Measurements from ENCODE around the gene JPH3. TPM values are rescaled to one million over a fixed set of nuclear protein-coding genes. Genes with fewer than 3 reads are reported as not detected.

Gene JPH3
- total RNA-seq, 2 donors from 2014 or later, result 37.0 to 39.1 TPM

DNA sequence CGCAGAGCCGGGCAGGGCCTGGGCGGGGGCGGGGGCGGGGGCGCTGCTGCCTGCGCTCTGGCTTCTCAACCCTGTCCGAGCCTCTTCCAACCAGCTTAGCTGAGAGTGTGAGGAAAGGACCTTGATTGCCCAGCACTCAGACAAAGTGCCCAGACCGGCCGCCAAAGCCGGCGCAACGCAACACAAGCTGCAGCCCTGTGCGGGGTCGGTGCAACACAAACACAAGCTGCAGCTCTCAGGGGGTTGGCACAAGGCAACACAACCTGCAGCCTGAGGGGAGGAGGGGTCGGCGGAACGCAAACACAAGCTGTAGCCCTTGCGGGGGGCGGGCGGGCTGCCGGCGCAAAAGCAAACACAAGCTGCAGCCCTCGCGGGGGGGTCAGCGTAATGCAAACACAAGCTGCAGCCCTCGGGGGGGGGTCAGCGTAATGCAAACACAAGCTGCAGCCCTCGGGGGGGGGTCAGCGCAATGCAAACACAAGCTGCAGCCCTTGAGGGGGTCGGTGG, 103.5 kb downstream of the JPH3 start:
- Histone ChIP-seq H3K4me1 (ENCODE audit: control insufficient read depth, insufficient read depth, low read length) (peaks cover 9% of the 10 kb centered on the region), H3K27me3 (ENCODE audit: control insufficient read depth, insufficient read depth, low read length, poor library complexity, severe bottlenecking) (no peaks in the 10 kb centered on the region), H3K4me3 (ENCODE audit: low read length) (no peak overlapping the region), H3K9me3 (ENCODE audit: control insufficient read depth, low read length) (no peaks in the 10 kb centered on the region), H3K27ac (ENCODE audit: low read depth, low read length) (peak overlapping the region; percentile 89), H3K36me3 (ENCODE audit: control insufficient read depth, insufficient read depth, low read length) (peaks cover 22% of the 10 kb centered on the region), H3K9ac (ENCODE audit: extremely low read depth, low read length, poor library complexity, severe bottlenecking) (no peak overlapping the region)
- DNase-seq, result no peak
- H3K36me3 Mint-ChIP-seq (ENCODE audit: low read depth), result peaks cover 52% of the 10 kb centered on the region
- H3K4me1 Mint-ChIP-seq, result peaks cover 14% of the 10 kb centered on the region
- peak overlapping the region; percentile 11 for H3K4me3 Mint-ChIP-seq
- peak overlapping the region; percentile 77 for H3K27ac Mint-ChIP-seq
- WGBS, 2 experiments (ENCODE audit: insufficient coverage in 1 of 2, insufficient read length in 1 of 2), result 80 to 82% methylated on average over 12 to 29 of the region's 31 CpGs
- TF ChIP-seq, protein P1, sequence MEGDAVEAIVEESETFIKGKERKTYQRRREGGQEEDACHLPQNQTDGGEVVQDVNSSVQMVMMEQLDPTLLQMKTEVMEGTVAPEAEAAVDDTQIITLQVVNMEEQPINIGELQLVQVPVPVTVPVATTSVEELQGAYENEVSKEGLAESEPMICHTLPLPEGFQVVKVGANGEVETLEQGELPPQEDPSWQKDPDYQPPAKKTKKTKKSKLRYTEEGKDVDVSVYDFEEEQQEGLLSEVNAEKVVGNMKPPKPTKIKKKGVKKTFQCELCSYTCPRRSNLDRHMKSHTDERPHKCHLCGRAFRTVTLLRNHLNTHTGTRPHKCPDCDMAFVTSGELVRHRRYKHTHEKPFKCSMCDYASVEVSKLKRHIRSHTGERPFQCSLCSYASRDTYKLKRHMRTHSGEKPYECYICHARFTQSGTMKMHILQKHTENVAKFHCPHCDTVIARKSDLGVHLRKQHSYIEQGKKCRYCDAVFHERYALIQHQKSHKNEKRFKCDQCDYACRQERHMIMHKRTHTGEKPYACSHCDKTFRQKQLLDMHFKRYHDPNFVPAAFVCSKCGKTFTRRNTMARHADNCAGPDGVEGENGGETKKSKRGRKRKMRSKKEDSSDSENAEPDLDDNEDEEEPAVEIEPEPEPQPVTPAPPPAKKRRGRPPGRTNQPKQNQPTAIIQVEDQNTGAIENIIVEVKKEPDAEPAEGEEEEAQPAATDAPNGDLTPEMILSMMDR (conservative IDR thresholded peaks at IDR 0.05), result no peak
- H3K27me3 Mint-ChIP-seq (ENCODE audit: insufficient read depth), result no peaks in the 10 kb centered on the region
- H3K9me3 Mint-ChIP-seq, result no peaks in the 10 kb centered on the region

- Histone ChIP-seq H3K4me1 (ENCODE audit: control insufficient read depth, insufficient read depth, low read length) (peaks cover 9% of the 10 kb centered on the region), H3K36me3 (ENCODE audit: control insufficient read depth, insufficient read depth, low read length) (peaks cover 28% of the 10 kb centered on the region), H3K4me3 (ENCODE audit: low read length) (no peak overlapping the region), H3K9ac (ENCODE audit: extremely low read depth, low read length, poor library complexity, severe bottlenecking) (no peak overlapping the region), H3K27me3 (ENCODE audit: control insufficient read depth, insufficient read depth, low read length, poor library complexity, severe bottlenecking) (no peaks in the 10 kb centered on the region), H3K9me3 (ENCODE audit: control insufficient read depth, low read length) (no peaks in the 10 kb centered on the region), H3K27ac (ENCODE audit: low read depth, low read length) (peak overlapping the region; percentile 89)
- 74 to 90% methylated on average over 13 to 28 of the region's 28 CpGs for WGBS, 2 experiments (ENCODE audit: insufficient coverage in 1 of 2, insufficient read length in 1 of 2)
- TF ChIP-seq, protein P1 (conservative IDR thresholded peaks at IDR 0.05), result no peak
- no peaks in the 10 kb centered on the region for H3K27me3 Mint-ChIP-seq (ENCODE audit: insufficient read depth)
- H3K4me1 Mint-ChIP-seq, result peaks cover 14% of the 10 kb centered on the region
- peak; percentile 67 for DNase-seq
- H3K4me3 Mint-ChIP-seq, result no peak overlapping the region
- H3K27ac Mint-ChIP-seq, result no peak overlapping the region
- H3K9me3 Mint-ChIP-seq, result no peaks in the 10 kb centered on the region
- peaks cover 56% of the 10 kb centered on the region for H3K36me3 Mint-ChIP-seq (ENCODE audit: low read depth)
These were observed 104.1 kb downstream of the JPH3 start for GRCh38 chr16:87706278-87707000.

GRCh38 chr16:87707097-87707496, 104.8 kb downstream of the JPH3 start:
- Mint-ChIP-seq H3K4me3 (no peak overlapping the region), H3K36me3 (ENCODE audit: low read depth) (peaks cover 50% of the 10 kb centered on the region), H3K27me3 (ENCODE audit: insufficient read depth) (no peaks in the 10 kb centered on the region), H3K9me3 (no peaks in the 10 kb centered on the region), H3K4me1 (peaks cover 14% of the 10 kb centered on the region), H3K27ac (no peak overlapping the region)
- Histone ChIP-seq H3K27me3 (ENCODE audit: control insufficient read depth, insufficient read depth, low read length, poor library complexity, severe bottlenecking) (no peaks in the 10 kb centered on the region), H3K4me3 (ENCODE audit: low read length) (no peak overlapping the region), H3K36me3 (ENCODE audit: control insufficient read depth, insufficient read depth, low read length) (peaks cover 29% of the 10 kb centered on the region), H3K4me1 (ENCODE audit: control insufficient read depth, insufficient read depth, low read length) (peaks cover 9% of the 10 kb centered on the region), H3K27ac (ENCODE audit: low read depth, low read length) (peak overlapping the region; percentile 9), H3K9me3 (ENCODE audit: control insufficient read depth, low read length) (no peaks in the 10 kb centered on the region), H3K9ac (ENCODE audit: extremely low read depth, low read length, poor library complexity, severe bottlenecking) (no peak overlapping the region)
- TF ChIP-seq, protein P1 (conservative IDR thresholded peaks at IDR 0.05), result peak; percentile 62
- peak; percentile 82 for DNase-seq
- 90 to 91% methylated on average over 12 to 17 of the region's 17 CpGs for WGBS, 2 experiments (ENCODE audit: insufficient coverage in 1 of 2, insufficient read length in 1 of 2)

All from endodermal cell (in vitro differentiated cells).